ENCODE results near the gene DOC2A.
A peak's percentile ranks its signal among the peaks of the same experiment; 100 is the strongest.

DOC2A gene

GRCh38 chr16:29977063-29977825 lies 33.6 kb downstream of the DOC2A start:
- Histone ChIP-seq H3K79me2 (ENCODE audit: control insufficient read depth, low read length) (peaks cover 45% of the 10 kb centered on the region), H3K9me3 (ENCODE audit: control insufficient read depth, insufficient read depth, low read length) (peaks cover 7% of the 10 kb centered on the region; the same call in 1 of the 2 replicates), H3K4me2 (ENCODE audit: low read length) (no peak overlapping the region; the same call in 1 of the 2 replicates), H3K27me3 (ENCODE audit: control insufficient read depth, low read length) (no peaks in the 10 kb centered on the region), H3F3A (ENCODE audit: control insufficient read depth, insufficient read depth) (0 out of 2 replicates have a peak, but pooled peaks cover 2% of the 10 kb centered on the region), H3K27ac (ENCODE audit: low read depth, low read length) (no peak overlapping the region), H4K20me1 (ENCODE audit: control insufficient read depth, insufficient read depth, low read depth, low read length) (peaks cover 10% of the 10 kb centered on the region), H3K9me2 (replicated peaks; ENCODE audit: control insufficient read depth, low read length) (no peaks in the 10 kb centered on the region), H3K4me1 (ENCODE audit: control insufficient read depth, low read length) (peaks cover 30% of the 10 kb centered on the region), H3K36me3 (ENCODE audit: control insufficient read depth, low read length) (peaks cover 81% of the 10 kb centered on the region), H3K4me3 (ENCODE audit: low read length) (no peak overlapping the region)
- TF ChIP-seq, protein P1, sequence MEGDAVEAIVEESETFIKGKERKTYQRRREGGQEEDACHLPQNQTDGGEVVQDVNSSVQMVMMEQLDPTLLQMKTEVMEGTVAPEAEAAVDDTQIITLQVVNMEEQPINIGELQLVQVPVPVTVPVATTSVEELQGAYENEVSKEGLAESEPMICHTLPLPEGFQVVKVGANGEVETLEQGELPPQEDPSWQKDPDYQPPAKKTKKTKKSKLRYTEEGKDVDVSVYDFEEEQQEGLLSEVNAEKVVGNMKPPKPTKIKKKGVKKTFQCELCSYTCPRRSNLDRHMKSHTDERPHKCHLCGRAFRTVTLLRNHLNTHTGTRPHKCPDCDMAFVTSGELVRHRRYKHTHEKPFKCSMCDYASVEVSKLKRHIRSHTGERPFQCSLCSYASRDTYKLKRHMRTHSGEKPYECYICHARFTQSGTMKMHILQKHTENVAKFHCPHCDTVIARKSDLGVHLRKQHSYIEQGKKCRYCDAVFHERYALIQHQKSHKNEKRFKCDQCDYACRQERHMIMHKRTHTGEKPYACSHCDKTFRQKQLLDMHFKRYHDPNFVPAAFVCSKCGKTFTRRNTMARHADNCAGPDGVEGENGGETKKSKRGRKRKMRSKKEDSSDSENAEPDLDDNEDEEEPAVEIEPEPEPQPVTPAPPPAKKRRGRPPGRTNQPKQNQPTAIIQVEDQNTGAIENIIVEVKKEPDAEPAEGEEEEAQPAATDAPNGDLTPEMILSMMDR (IDR thresholded peaks at IDR 0.05; ENCODE audit: low read depth, low read length, poor library complexity, severe bottlenecking): no peak
- no peak for TF ChIP-seq EZH2phosphoT487 (IDR thresholded peaks at IDR 0.05; ENCODE audit: borderline replicate concordance, low read length)

GRCh38 chr16:29975811-29976511 lies 34.9 kb downstream of the DOC2A start:
- Histone ChIP-seq H3K36me3 (ENCODE audit: control insufficient read depth, low read length) (peaks cover 73% of the 10 kb centered on the region), H3F3A (ENCODE audit: control insufficient read depth, insufficient read depth) (0 out of 2 replicates have a peak, but pooled peaks cover 6% of the 10 kb centered on the region), H3K27me3 (ENCODE audit: control insufficient read depth, low read length) (no peaks in the 10 kb centered on the region), H4K20me1 (ENCODE audit: control insufficient read depth, insufficient read depth, low read depth, low read length) (peaks cover 10% of the 10 kb centered on the region), H3K27ac (ENCODE audit: low read depth, low read length) (no peak overlapping the region), H3K9me2 (replicated peaks; ENCODE audit: control insufficient read depth, low read length) (no peaks in the 10 kb centered on the region), H3K4me2 (ENCODE audit: low read length) (peak overlapping the region; percentile 97), H3K79me2 (ENCODE audit: control insufficient read depth, low read length) (peaks cover 45% of the 10 kb centered on the region), H3K4me3 (ENCODE audit: low read length) (peak overlapping the region; percentile 99), H3K4me1 (ENCODE audit: control insufficient read depth, low read length) (peaks cover 30% of the 10 kb centered on the region), H3K9me3 (ENCODE audit: control insufficient read depth, insufficient read depth, low read length) (peaks cover 7% of the 10 kb centered on the region; the same call in 1 of the 2 replicates)
- TF ChIP-seq, protein P1 (IDR thresholded peaks at IDR 0.05; ENCODE audit: low read depth, low read length, poor library complexity, severe bottlenecking): peak; percentile 8
- no peak for TF ChIP-seq EZH2phosphoT487 (IDR thresholded peaks at IDR 0.05; ENCODE audit: borderline replicate concordance, low read length)

DNA sequence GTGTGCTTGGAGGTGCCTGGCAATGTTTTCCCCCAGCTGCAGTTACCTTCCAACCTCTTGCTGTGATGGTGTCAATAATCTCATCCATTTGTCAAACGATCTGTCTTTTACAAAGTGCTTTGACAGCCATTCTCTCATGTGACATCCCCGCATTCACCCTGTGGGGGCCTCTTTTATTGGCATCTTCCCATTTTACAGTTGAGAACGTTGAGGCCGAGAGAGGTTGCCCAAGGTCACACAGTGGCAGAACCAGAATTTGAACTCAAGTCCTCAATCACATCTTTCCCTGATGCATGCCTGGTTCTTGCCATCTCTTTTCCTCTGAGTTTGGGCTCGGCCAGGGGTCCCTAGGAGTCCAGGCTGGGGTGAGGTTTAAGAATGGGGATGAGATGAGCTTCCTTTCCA lies 35.7 kb downstream of the DOC2A start:
- peaks cover 7% of the 10 kb centered on the region; the same call in 1 of the 2 replicates for H3K9me3 ChIP-seq (ENCODE audit: control insufficient read depth, insufficient read depth, low read length)
- no peaks in the 10 kb centered on the region for H3K27me3 ChIP-seq (ENCODE audit: control insufficient read depth, low read length)
- no peak overlapping the region for H3K27ac ChIP-seq (ENCODE audit: low read depth, low read length)
- H3K4me1 ChIP-seq (ENCODE audit: control insufficient read depth, low read length): peaks cover 30% of the 10 kb centered on the region
- H3K4me3 ChIP-seq (ENCODE audit: low read length): peak overlapping the region; percentile 99
- TF ChIP-seq, protein P1 (IDR thresholded peaks at IDR 0.05; ENCODE audit: low read depth, low read length, poor library complexity, severe bottlenecking): no peak
- TF ChIP-seq EZH2phosphoT487 (IDR thresholded peaks at IDR 0.05; ENCODE audit: borderline replicate concordance, low read length): no peak
- H3K4me2 ChIP-seq (ENCODE audit: low read length): peak overlapping the region; percentile 97
- H3K36me3 ChIP-seq (ENCODE audit: control insufficient read depth, low read length): peaks cover 65% of the 10 kb centered on the region
- peaks cover 45% of the 10 kb centered on the region for H3K79me2 ChIP-seq (ENCODE audit: control insufficient read depth, low read length)
- 0 out of 2 replicates have a peak, but pooled peaks cover 6% of the 10 kb centered on the region for H3F3A ChIP-seq (ENCODE audit: control insufficient read depth, insufficient read depth)
- peaks cover 10% of the 10 kb centered on the region for H4K20me1 ChIP-seq (ENCODE audit: control insufficient read depth, insufficient read depth, low read depth, low read length)
- H3K9me2 ChIP-seq (replicated peaks; ENCODE audit: control insufficient read depth, low read length): no peaks in the 10 kb centered on the region
